Measurements from ENCODE around the gene TNNC1. TPM values are rescaled to one million over a fixed set of nuclear protein-coding genes. Genes with fewer than 3 reads are reported as not detected.

TNNC1 gene
- total and polyA plus RNA-seq, 2 donors (not counting 3 experiments of a cell fraction or from before 2014, with no cell fraction given): 0.12 TPM; not detected in 1

- no peak overlapping the region for H3K4me3 ChIP-seq (replicated peaks in 1 of 3; ENCODE audit: insufficient read depth in 1 of 3, low read depth in 1 of 3, low read length in 3 of 3)
- intact Hi-C loops (cut with micrococcal nuclease) (no loop called here), dilution Hi-C loops (cut with MboI; ENCODE audit: extremely low pct_ligation_motif_present, low sequenced_read_pairs) (no loop called here)
- no peak overlapping the region for H3K9ac ChIP-seq (replicated peaks; ENCODE audit: extremely low read depth, insufficient read depth, low read length)
- no peaks in the 10 kb centered on the region for H3K36me3 ChIP-seq (ENCODE audit: control insufficient read depth in 2 of 2, extremely low read depth in 1 of 2, insufficient read depth in 2 of 2, low read length in 2 of 2)
- DNase-seq (ENCODE audit: low read depth, low spot score) (no peak), FAIRE-seq (no peak)
- H3K79me2 ChIP-seq (ENCODE audit: control insufficient read depth, insufficient read depth, low read length): no peaks in the 10 kb centered on the region
- BruUV-seq (replicated peaks): no TSS peak
- H2AFZ ChIP-seq (ENCODE audit: low read depth, low read length): no peak overlapping the region
- no peak overlapping the region for H3K27ac ChIP-seq (ENCODE audit: insufficient read depth, low read depth, low read length)
- no peaks in the 10 kb centered on the region for H4K20me1 ChIP-seq (replicated peaks; ENCODE audit: control insufficient read depth, extremely low read depth, insufficient read depth, low read length)
- no peaks in the 10 kb centered on the region for H3K27me3 ChIP-seq (ENCODE audit: control insufficient read depth in 2 of 2, insufficient read depth in 2 of 2, low read length in 2 of 2)
- TF ChIP-seq FOS (IDR thresholded peaks at IDR 0.05; ENCODE audit: borderline replicate concordance, insufficient read depth, low read length) (no peak), POLR2AphosphoS5 (IDR thresholded peaks at IDR 0.05; ENCODE audit: insufficient read depth, low read depth, low read length) (no peak), CTCF (IDR thresholded peaks at IDR 0.05; ENCODE audit: extremely low read depth in 1 of 2, insufficient read depth in 1 of 2, low read depth in 1 of 2, low read length in 2 of 2) (no peak), EZH2 (IDR thresholded peaks at IDR 0.05; ENCODE audit: borderline replicate concordance, low read depth, low read length, severe bottlenecking) (no peak), MAX (IDR thresholded peaks at IDR 0.05; ENCODE audit: insufficient read depth, insufficient read length) (no peak), GATA2 (IDR thresholded peaks at IDR 0.05; ENCODE audit: insufficient read depth, insufficient read length, low read depth, low read length) (no peak), POLR2A (IDR thresholded peaks at IDR 0.05; ENCODE audit: low read depth, low read length) (no peak), JUN (IDR thresholded peaks at IDR 0.05; ENCODE audit: borderline replicate concordance, insufficient read depth, insufficient read length, low read depth) (no peak), MYC (IDR thresholded peaks at IDR 0.05; ENCODE audit: low read depth, low read length) (no peak)
- ChIA-PET POLR2A (no interaction called here), CTCF (interaction anchor here (1.8 to 10.2 kb wide), 2 partner anchors 10 to 25 kb away, joined by 9 to 243 read pairs; partner anchors contain the start of gene SEMA3G)
- H3K9me1 ChIP-seq (replicated peaks; ENCODE audit: control insufficient read depth, extremely low read depth, insufficient read depth, low read length): no peaks in the 10 kb centered on the region
- no peaks in the 10 kb centered on the region for H3K9me3 ChIP-seq (replicated peaks; ENCODE audit: control insufficient read depth, insufficient read depth, low read length)
- H3K4me1 ChIP-seq (ENCODE audit: control insufficient read depth, extremely low read depth, insufficient read depth, low read length): no peaks in the 10 kb centered on the region
- H3K4me2 ChIP-seq (ENCODE audit: insufficient read depth, low read length): no peak overlapping the region
Observed at GRCh38 chr3:52422669-52423068, 31.2 kb downstream of the TNNC1 start.

Data from endothelial cell of umbilical vein (primary cell).